Effector memory CD8-positive, alpha-beta T cell (primary cell): ENCODE data around the gene PHACTR3.

Experiments
- ATAC-seq: fragments of 150-1000 bp; cut with Tn5 transposase; replicated peaks from 2 replicates; pipeline ENCODE4 v1.10.0; 2021; ENCODE audit warnings: mild to moderate bottlenecking, moderate library complexity
- DNase-seq, 3 experiments: peaks; one replicate each; pipeline ENCODE4 v3.0.0; 2021
- H3K27ac Mint-ChIP-seq, 2 donors: one replicate each; pipeline ENCODE4 v1.8.0; 2022; ENCODE audit warnings: mild to moderate bottlenecking in 2 of 2, mixed read lengths in 2 of 2, moderate library complexity in 2 of 2
- H3K27me3 Mint-ChIP-seq, 2 donors: one replicate each; pipeline ENCODE4 v1.8.0; 2022; ENCODE audit warnings: mixed read lengths in 2 of 2
- H3K36me3 Mint-ChIP-seq: one replicate; pipeline ENCODE4 v1.8.0; 2022; ENCODE audit warnings: mild to moderate bottlenecking, moderate library complexity, mixed read lengths; ENCODE audit not compliant: insufficient read depth
- H3K4me1 Mint-ChIP-seq, 2 donors: one replicate each; pipeline ENCODE4 v1.8.0; 2022; ENCODE audit warnings: low read depth in 2 of 2, mixed read lengths in 2 of 2
- H3K4me3 Mint-ChIP-seq, 2 donors: one replicate each; pipeline ENCODE4 v1.8.0; 2022; ENCODE audit warnings: mild to moderate bottlenecking in 2 of 2, mixed read lengths in 2 of 2, moderate library complexity in 2 of 2
- H3K9me3 Mint-ChIP-seq, 2 donors: one replicate each; pipeline ENCODE4 v1.8.0; 2022; ENCODE audit warnings: mixed read lengths in 2 of 2

The PHACTR3 gene

DNA sequence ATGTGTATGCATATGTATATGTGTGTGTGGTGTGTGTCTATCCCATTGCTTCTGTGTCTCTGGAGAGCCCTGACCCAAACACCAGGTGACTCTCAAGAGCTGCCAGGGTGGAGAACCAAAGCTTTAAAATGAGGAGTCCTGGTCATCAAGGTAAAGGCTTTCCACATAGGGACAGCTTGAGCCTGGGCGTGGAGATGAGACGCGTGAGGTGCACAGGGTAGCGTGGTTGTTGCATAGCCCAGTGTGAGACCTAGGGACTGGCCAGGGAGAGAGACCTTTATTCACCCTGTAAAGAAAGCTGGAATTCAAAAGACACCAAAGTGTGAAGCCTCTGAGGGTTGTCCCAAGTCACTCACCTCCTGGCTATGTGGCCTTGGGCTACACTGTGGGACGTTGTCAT, 180.0 kb downstream of the PHACTR3 start:
- no peak for ATAC-seq
- no peak overlapping the region for H3K4me3 Mint-ChIP-seq
- H3K36me3 Mint-ChIP-seq, result no peaks in the 10 kb centered on the region
- H3K9me3 Mint-ChIP-seq, result no peaks in the 10 kb centered on the region
- H3K27ac Mint-ChIP-seq, result no peak overlapping the region
- no peaks in the 10 kb centered on the region for H3K4me1 Mint-ChIP-seq
- no peak for DNase-seq
- H3K27me3 Mint-ChIP-seq, result peaks cover 31 to 51% of the 10 kb centered on the region in 2 donors

DNA sequence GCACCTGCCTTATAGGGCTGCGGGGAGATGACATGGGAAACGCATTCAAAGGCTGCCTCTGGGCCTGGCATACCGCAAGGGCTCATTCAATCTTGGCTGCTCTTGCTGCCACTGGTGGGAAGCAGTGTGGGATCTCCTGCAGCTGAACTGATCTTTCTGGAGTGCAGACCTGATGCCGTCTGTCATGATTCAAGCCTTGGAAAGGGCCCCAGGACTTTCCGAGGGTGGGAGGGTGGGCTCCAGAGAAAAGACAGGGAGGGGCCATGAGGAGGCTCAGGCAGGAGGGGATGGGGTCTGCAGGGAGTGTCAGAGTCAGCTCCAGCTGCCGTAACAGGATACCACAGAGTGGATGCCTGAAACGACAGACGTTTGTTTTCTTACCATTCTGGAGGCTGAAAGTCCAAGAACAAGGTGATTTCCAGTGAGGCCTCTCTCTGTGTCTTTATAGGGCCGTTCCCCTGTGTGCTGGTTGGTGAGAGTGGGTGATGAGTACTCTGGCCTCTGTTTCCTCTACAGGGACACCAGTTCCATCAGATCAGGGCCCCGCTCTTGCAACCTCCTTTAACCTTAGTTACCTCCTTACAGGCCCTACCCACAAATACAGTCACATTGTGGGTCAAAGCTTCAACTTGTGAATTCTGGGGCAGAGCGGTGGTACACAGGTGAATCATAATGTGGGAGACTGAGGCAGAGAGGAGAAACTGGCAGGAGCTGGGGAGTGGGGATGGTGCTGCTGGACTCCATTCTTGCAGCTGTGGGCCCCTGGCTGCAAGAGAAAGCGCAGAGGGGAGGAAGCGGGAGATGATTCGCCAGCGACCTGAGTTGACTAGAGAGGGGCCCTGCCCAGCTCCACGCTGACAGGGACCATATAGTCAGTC, 180.7 kb downstream of the PHACTR3 start:
- no peak for DNase-seq
- ATAC-seq, result no peak
- Mint-ChIP-seq H3K4me3 (no peak overlapping the region), H3K9me3 (no peaks in the 10 kb centered on the region), H3K27ac (no peak overlapping the region), H3K36me3 (no peaks in the 10 kb centered on the region), H3K27me3 (peaks cover 31 to 51% of the 10 kb centered on the region in 2 donors), H3K4me1 (no peaks in the 10 kb centered on the region)

- Mint-ChIP-seq H3K27me3 (peaks cover 37 to 51% of the 10 kb centered on the region in 2 donors), H3K36me3 (no peaks in the 10 kb centered on the region), H3K27ac (no peak overlapping the region), H3K4me3 (no peak overlapping the region), H3K4me1 (no peaks in the 10 kb centered on the region), H3K9me3 (no peaks in the 10 kb centered on the region)
- ATAC-seq (no peak), DNase-seq (no peak)
These were observed 181.3 kb downstream of the PHACTR3 start for GRCh38 chr20:59785669-59785959.

GRCh38 chr20:59785986-59786795, 181.9 kb downstream of the PHACTR3 start:
- H3K27me3 Mint-ChIP-seq, result peaks cover 38 to 55% of the 10 kb centered on the region in 2 donors
- no peak overlapping the region for H3K27ac Mint-ChIP-seq
- H3K4me1 Mint-ChIP-seq, result no peaks in the 10 kb centered on the region
- H3K36me3 Mint-ChIP-seq, result no peaks in the 10 kb centered on the region
- ATAC-seq, result no peak
- DNase-seq, result no peak
- no peaks in the 10 kb centered on the region for H3K9me3 Mint-ChIP-seq
- H3K4me3 Mint-ChIP-seq, result no peak overlapping the region

- peaks cover 38 to 55% of the 10 kb centered on the region in 2 donors for H3K27me3 Mint-ChIP-seq
- no peak overlapping the region for H3K27ac Mint-ChIP-seq
- no peak overlapping the region for H3K4me3 Mint-ChIP-seq
- no peaks in the 10 kb centered on the region for H3K36me3 Mint-ChIP-seq
- peaks cover 0 to 1% of the 10 kb centered on the region in 2 donors for H3K9me3 Mint-ChIP-seq
- ATAC-seq (no peak), DNase-seq (no peak)
- H3K4me1 Mint-ChIP-seq, result no peaks in the 10 kb centered on the region
These were observed 182.6 kb downstream of the PHACTR3 start for GRCh38 chr20:59786801-59787537.

GRCh38 chr20:59787538-59787890, 183.2 kb downstream of the PHACTR3 start:
- H3K36me3 Mint-ChIP-seq, result no peaks in the 10 kb centered on the region
- peaks cover 38 to 55% of the 10 kb centered on the region in 2 donors for H3K27me3 Mint-ChIP-seq
- peaks cover 0 to 1% of the 10 kb centered on the region in 2 donors for H3K9me3 Mint-ChIP-seq
- H3K4me1 Mint-ChIP-seq, result no peaks in the 10 kb centered on the region
- H3K27ac Mint-ChIP-seq, result no peak overlapping the region
- DNase-seq (no peak), ATAC-seq (no peak)
- H3K4me3 Mint-ChIP-seq, result no peak overlapping the region

GRCh38 chr20:59788196-59788735, 183.9 kb downstream of the PHACTR3 start:
- H3K36me3 Mint-ChIP-seq, result no peaks in the 10 kb centered on the region
- no peak overlapping the region for H3K4me3 Mint-ChIP-seq
- H3K4me1 Mint-ChIP-seq, result no peaks in the 10 kb centered on the region
- H3K27me3 Mint-ChIP-seq, result peaks cover 39 to 55% of the 10 kb centered on the region in 2 donors
- H3K27ac Mint-ChIP-seq, result no peak overlapping the region
- DNase-seq, result no peak
- H3K9me3 Mint-ChIP-seq, result peaks cover 0 to 1% of the 10 kb centered on the region in 2 donors
- no peak for ATAC-seq

- peaks cover 42 to 55% of the 10 kb centered on the region in 2 donors for H3K27me3 Mint-ChIP-seq
- H3K4me1 Mint-ChIP-seq, result no peaks in the 10 kb centered on the region
- no peak overlapping the region for H3K4me3 Mint-ChIP-seq
- DNase-seq (no peak), ATAC-seq (no peak)
- peaks cover 0 to 1% of the 10 kb centered on the region in 2 donors for H3K9me3 Mint-ChIP-seq
- no peaks in the 10 kb centered on the region for H3K36me3 Mint-ChIP-seq
- H3K27ac Mint-ChIP-seq, result no peak overlapping the region
These were observed 184.6 kb downstream of the PHACTR3 start for GRCh38 chr20:59788811-59789397.

DNA sequence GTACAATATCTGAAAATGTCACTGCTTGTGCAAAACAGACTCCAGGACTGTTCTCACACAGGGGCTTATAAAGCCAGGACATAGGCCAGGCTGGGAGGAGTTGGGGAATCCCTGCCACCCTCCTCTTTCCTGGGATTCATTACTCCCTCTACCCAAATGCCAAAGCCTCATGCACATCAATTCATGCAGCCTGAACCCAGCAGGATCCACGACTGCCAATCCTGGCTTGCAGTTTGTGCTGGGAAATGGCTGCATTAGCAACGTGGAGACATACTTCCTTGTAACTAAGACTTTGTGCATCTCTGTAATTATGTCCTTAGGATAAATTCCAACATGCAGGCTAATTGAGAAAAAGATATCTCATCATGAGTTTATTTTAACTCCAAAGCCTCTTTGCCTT, 185.3 kb downstream of the PHACTR3 start:
- H3K27me3 Mint-ChIP-seq, result peaks cover 42 to 47% of the 10 kb centered on the region in 2 donors
- no peak for DNase-seq
- H3K4me1 Mint-ChIP-seq, result no peaks in the 10 kb centered on the region
- peaks cover 0 to 1% of the 10 kb centered on the region in 2 donors for H3K9me3 Mint-ChIP-seq
- no peaks in the 10 kb centered on the region for H3K36me3 Mint-ChIP-seq
- H3K27ac Mint-ChIP-seq, result no peak overlapping the region
- no peak for ATAC-seq
- H3K4me3 Mint-ChIP-seq, result no peak overlapping the region

- Mint-ChIP-seq H3K9me3 (peaks cover 0 to 1% of the 10 kb centered on the region in 2 donors), H3K4me3 (no peak overlapping the region), H3K4me1 (no peaks in the 10 kb centered on the region), H3K27me3 (peaks cover 42 to 46% of the 10 kb centered on the region in 2 donors), H3K27ac (no peak overlapping the region), H3K36me3 (no peaks in the 10 kb centered on the region)
- no peak for DNase-seq
- ATAC-seq, result no peak
These were observed 186.0 kb downstream of the PHACTR3 start for GRCh38 chr20:59790346-59790745.

GRCh38 chr20:59792300-59792699, 188.0 kb downstream of the PHACTR3 start:
- Mint-ChIP-seq H3K27me3 (peaks cover 34 to 36% of the 10 kb centered on the region in 2 donors), H3K9me3 (peaks cover 0 to 5% of the 10 kb centered on the region in 2 donors), H3K27ac (no peak overlapping the region), H3K4me3 (no peak overlapping the region), H3K36me3 (no peaks in the 10 kb centered on the region), H3K4me1 (no peaks in the 10 kb centered on the region)
- no peak for DNase-seq
- ATAC-seq, result no peak

- ATAC-seq, result no peak
- Mint-ChIP-seq H3K9me3 (peaks cover 0 to 5% of the 10 kb centered on the region in 2 donors), H3K4me3 (no peak overlapping the region), H3K27ac (no peak overlapping the region), H3K27me3 (peaks cover 14 to 15% of the 10 kb centered on the region in 2 donors), H3K36me3 (no peaks in the 10 kb centered on the region), H3K4me1 (no peaks in the 10 kb centered on the region)
- no peak for DNase-seq
These were observed 190.2 kb downstream of the PHACTR3 start for GRCh38 chr20:59794555-59794954.

- no peak for ATAC-seq
- H3K36me3 Mint-ChIP-seq, result no peaks in the 10 kb centered on the region
- H3K4me3 Mint-ChIP-seq, result no peak overlapping the region
- H3K9me3 Mint-ChIP-seq, result peaks cover 0 to 7% of the 10 kb centered on the region in 2 donors
- H3K4me1 Mint-ChIP-seq, result no peaks in the 10 kb centered on the region
- no peak overlapping the region for H3K27ac Mint-ChIP-seq
- no peak for DNase-seq
- peaks cover 21 to 33% of the 10 kb centered on the region in 2 donors for H3K27me3 Mint-ChIP-seq
These were observed 196.0 kb downstream of the PHACTR3 start for GRCh38 chr20:59800309-59800708.
